ENCODE results near the gene GRPR. TPM values are rescaled to one million over a fixed set of nuclear protein-coding genes. Genes with fewer than 3 reads are reported as not detected.
A peak's percentile ranks its signal among the peaks of the same experiment; 100 is the strongest.

The GRPR gene
- not detected for total RNA-seq

GRCh38 chrX:16123222-16123786, at the start of gene GRPR:
GRPR (plus strand) TSS chrX:16123565; CDS start chrX:16123954, 389 bp downstream.
- H3K27ac ChIP-seq = no peak within 1 kb of the TSS
- H3K36me3 ChIP-seq = no peaks in the 10 kb centered on the region
- WGBS = 3% methylated on average over 6 of the region's 6 CpGs
- DNase-seq (ENCODE audit: low spot score in 2 of 2) = peak; percentile 68 to 78
- H3K4me1 ChIP-seq = no peaks in the 10 kb centered on the region
- H3K4me3 ChIP-seq = no peak within 1 kb of the TSS
- no peak for TF ChIP-seq EP300 (IDR thresholded peaks at IDR 0.05)
- no peak for TF ChIP-seq POLR2A (IDR thresholded peaks at IDR 0.05)
- no peak for TF ChIP-seq POLR2AphosphoS5 (IDR thresholded peaks at IDR 0.05)
- peak; percentile 49 to 56 for TF ChIP-seq CTCF (IDR thresholded peaks at IDR 0.05)
- no peaks in the 10 kb centered on the region for H3K9me3 ChIP-seq
- no peaks in the 10 kb centered on the region for H3K27me3 ChIP-seq

- no peaks in the 10 kb centered on the region for H3K36me3 ChIP-seq
- no peaks in the 10 kb centered on the region for H3K27me3 ChIP-seq
- TF ChIP-seq POLR2A (IDR thresholded peaks at IDR 0.05) (no peak), EP300 (IDR thresholded peaks at IDR 0.05) (no peak), POLR2AphosphoS5 (IDR thresholded peaks at IDR 0.05) (no peak), CTCF (IDR thresholded peaks at IDR 0.05) (no peak)
- DNase-seq (ENCODE audit: low spot score in 2 of 2) = no peak
- H3K9me3 ChIP-seq = no peaks in the 10 kb centered on the region
- no peaks in the 10 kb centered on the region for H3K4me1 ChIP-seq
- no peak overlapping the region for H3K27ac ChIP-seq
- WGBS = 39% methylated on average over 1 of the region's 1 CpG
- H3K4me3 ChIP-seq = no peak overlapping the region
Measured at GRCh38 chrX:16075087-16075486, 48.3 kb upstream of the GRPR start.

GRCh38 chrX:16076834-16077233, 46.5 kb upstream of the GRPR start:
- Histone ChIP-seq H3K27ac (no peak overlapping the region), H3K36me3 (no peaks in the 10 kb centered on the region), H3K27me3 (no peaks in the 10 kb centered on the region), H3K9me3 (no peaks in the 10 kb centered on the region), H3K4me3 (no peak overlapping the region), H3K4me1 (no peaks in the 10 kb centered on the region)
- WGBS = 57% methylated on average over 2 of the region's 2 CpGs
- DNase-seq (ENCODE audit: low spot score in 2 of 2) = no peak
- TF ChIP-seq EP300 (IDR thresholded peaks at IDR 0.05) = no peak
- TF ChIP-seq CTCF (IDR thresholded peaks at IDR 0.05) = no peak
- TF ChIP-seq POLR2A (IDR thresholded peaks at IDR 0.05) = no peak
- no peak for TF ChIP-seq POLR2AphosphoS5 (IDR thresholded peaks at IDR 0.05)

GRCh38 chrX:16077811-16078210, 45.6 kb upstream of the GRPR start:
- 78% methylated on average over 2 of the region's 2 CpGs for WGBS
- no peak for DNase-seq (ENCODE audit: low spot score in 2 of 2)

GRCh38 chrX:16081357-16081756, 42.0 kb upstream of the GRPR start:
- Histone ChIP-seq H3K4me3 (no peak overlapping the region), H3K4me1 (no peaks in the 10 kb centered on the region), H3K9me3 (no peaks in the 10 kb centered on the region), H3K27ac (no peak overlapping the region), H3K36me3 (no peaks in the 10 kb centered on the region), H3K27me3 (no peaks in the 10 kb centered on the region)
- WGBS = 82% methylated on average over 2 of the region's 2 CpGs
- no peak for DNase-seq (ENCODE audit: low spot score in 2 of 2)
- TF ChIP-seq EP300 (IDR thresholded peaks at IDR 0.05) (no peak), CTCF (IDR thresholded peaks at IDR 0.05) (no peak), POLR2AphosphoS5 (IDR thresholded peaks at IDR 0.05) (no peak)

More at GRCh38 chrX:16077811-16078210, 45.6 kb upstream of the GRPR start:
- Histone ChIP-seq H3K9me3 (no peaks in the 10 kb centered on the region), H3K36me3 (no peaks in the 10 kb centered on the region), H3K27ac (no peak overlapping the region), H3K4me1 (no peaks in the 10 kb centered on the region), H3K27me3 (no peaks in the 10 kb centered on the region), H3K4me3 (no peak overlapping the region)
- TF ChIP-seq POLR2AphosphoS5 (IDR thresholded peaks at IDR 0.05) (no peak), EP300 (IDR thresholded peaks at IDR 0.05) (no peak), POLR2A (IDR thresholded peaks at IDR 0.05) (no peak), CTCF (IDR thresholded peaks at IDR 0.05) (no peak)
